NCI-H524 (cell line): ENCODE data around the gene MACC1.

Source experiments
- DNase-seq, 2 experiments: peaks; one replicate each; lab custom pipeline; 2025; lab: John Stamatoyannopoulos, UW

MACC1 gene

GRCh38 chr7:20173828-20174227 is 43.4 kb downstream of the MACC1 start:
- DNase-seq: no peak

- DNase-seq: peak in 1 of 2 experiments; percentile 54
Measured at GRCh38 chr7:20172736-20173334, 44.3 kb downstream of the MACC1 start.

GRCh38 chr7:20170633-20171032 is 46.6 kb downstream of the MACC1 start:
- no peak for DNase-seq

GRCh38 chr7:20165146-20165510 is 52.1 kb downstream of the MACC1 start:
- DNase-seq: no peak

GRCh38 chr7:20164425-20165145 is 52.6 kb downstream of the MACC1 start:
- no peak for DNase-seq

GRCh38 chr7:20162665-20163064 is 54.5 kb downstream of the MACC1 start:
- no peak for DNase-seq

GRCh38 chr7:20159226-20159747 is 57.9 kb downstream of the MACC1 start:
- no peak for DNase-seq

- DNase-seq: no peak
Measured at GRCh38 chr7:20158684-20159083, 58.5 kb downstream of the MACC1 start.

- no peak for DNase-seq
Measured at GRCh38 chr7:20157456-20157855, 59.7 kb downstream of the MACC1 start.

- DNase-seq: no peak
Measured at GRCh38 chr7:20153999-20154398, 63.2 kb downstream of the MACC1 start.

GRCh38 chr7:20153567-20153966 is 63.6 kb downstream of the MACC1 start:
- DNase-seq: no peak

GRCh38 chr7:20152511-20152910 is 64.7 kb downstream of the MACC1 start:
- DNase-seq: no peak

GRCh38 chr7:20151708-20152456 is 65.3 kb downstream of the MACC1 start:
- no peak for DNase-seq

- DNase-seq: no peak
Measured at GRCh38 chr7:20146451-20146850, 70.7 kb downstream of the MACC1 start.

- no peak for DNase-seq
Measured at GRCh38 chr7:20144801-20145200, 72.4 kb downstream of the MACC1 start.

GRCh38 chr7:20141666-20142065 is 75.5 kb downstream of the MACC1 start:
- DNase-seq: no peak

GRCh38 chr7:20141002-20141345 is 76.2 kb downstream of the MACC1 start:
- DNase-seq: no peak

- DNase-seq: no peak
Measured at GRCh38 chr7:20140291-20141001, 76.7 kb downstream of the MACC1 start.

GRCh38 chr7:20136647-20137046 is 80.5 kb downstream of the MACC1 start:
- no peak for DNase-seq

- DNase-seq: no peak
Measured at GRCh38 chr7:20133803-20134202, 83.4 kb downstream of the MACC1 start.

- DNase-seq: no peak
Measured at GRCh38 chr7:20132585-20132984, 84.6 kb downstream of the MACC1 start.

- no peak for DNase-seq
Measured at GRCh38 chr7:20131776-20132175, 85.4 kb downstream of the MACC1 start.
